ENCODE data around the gene LAIR1. TPM values are rescaled to one million over a fixed set of nuclear protein-coding genes. Genes with fewer than 3 reads are reported as not detected.
"Not testable (repeated sequence)": the region's sequence is repeated elsewhere in the genome, so short reads cannot be mapped to it uniquely, and the experiment has no call there.

Gene LAIR1
- total RNA-seq, 1 donor from 2014 or later, result not detected

GRCh38 chr19:54322934-54323333 lies 41.8 kb downstream of the LAIR1 start:
- not testable (repeated sequence) for H3K4me3 Mint-ChIP-seq (ENCODE audit: unreplicated experiment); DNase-seq (ENCODE audit: extremely low spot score, unreplicated experiment); H3K4me1 Mint-ChIP-seq (ENCODE audit: unreplicated experiment); H3K36me3 Mint-ChIP-seq (ENCODE audit: unreplicated experiment); H3K27me3 Mint-ChIP-seq (ENCODE audit: unreplicated experiment); H3K27ac Mint-ChIP-seq (ENCODE audit: unreplicated experiment)
- H3K9me3 Mint-ChIP-seq (ENCODE audit: unreplicated experiment), result peaks cover 13% of the 10 kb centered on the region
- TF ChIP-seq CTCF (IDR thresholded peaks at IDR 0.05), result peak; percentile 7

GRCh38 chr19:54322295-54322694 lies 42.4 kb downstream of the LAIR1 start:
- not testable (repeated sequence) for H3K27ac Mint-ChIP-seq (ENCODE audit: unreplicated experiment); DNase-seq (ENCODE audit: extremely low spot score, unreplicated experiment); H3K36me3 Mint-ChIP-seq (ENCODE audit: unreplicated experiment); H3K4me1 Mint-ChIP-seq (ENCODE audit: unreplicated experiment); H3K27me3 Mint-ChIP-seq (ENCODE audit: unreplicated experiment); H3K4me3 Mint-ChIP-seq (ENCODE audit: unreplicated experiment)
- H3K9me3 Mint-ChIP-seq (ENCODE audit: unreplicated experiment), result peaks cover 13% of the 10 kb centered on the region

- no peaks in the 10 kb centered on the region for H3K27me3 Mint-ChIP-seq (ENCODE audit: unreplicated experiment)
- H3K27ac Mint-ChIP-seq (ENCODE audit: unreplicated experiment), result no peak overlapping the region
- TF ChIP-seq CTCF (IDR thresholded peaks at IDR 0.05), result no peak
- no peak for DNase-seq (ENCODE audit: extremely low spot score, unreplicated experiment)
- no peaks in the 10 kb centered on the region for H3K36me3 Mint-ChIP-seq (ENCODE audit: unreplicated experiment)
- no peak overlapping the region for H3K4me3 Mint-ChIP-seq (ENCODE audit: unreplicated experiment)
- peaks cover 13% of the 10 kb centered on the region for H3K9me3 Mint-ChIP-seq (ENCODE audit: unreplicated experiment)
- H3K4me1 Mint-ChIP-seq (ENCODE audit: unreplicated experiment), result no peaks in the 10 kb centered on the region
These were observed 44.6 kb downstream of the LAIR1 start for GRCh38 chr19:54319892-54320670.

GRCh38 chr19:54319049-54319448 lies 45.7 kb downstream of the LAIR1 start:
- no peak for TF ChIP-seq CTCF (IDR thresholded peaks at IDR 0.05)
- Mint-ChIP-seq H3K36me3 (ENCODE audit: unreplicated experiment) (no peaks in the 10 kb centered on the region), H3K27me3 (ENCODE audit: unreplicated experiment) (no peaks in the 10 kb centered on the region), H3K27ac (ENCODE audit: unreplicated experiment) (no peak overlapping the region), H3K4me3 (ENCODE audit: unreplicated experiment) (no peak overlapping the region), H3K9me3 (ENCODE audit: unreplicated experiment) (peaks cover 13% of the 10 kb centered on the region), H3K4me1 (ENCODE audit: unreplicated experiment) (no peaks in the 10 kb centered on the region)
- no peak for DNase-seq (ENCODE audit: extremely low spot score, unreplicated experiment)

- Mint-ChIP-seq H3K27ac (ENCODE audit: unreplicated experiment) (no peak overlapping the region), H3K9me3 (ENCODE audit: unreplicated experiment) (peaks cover 13% of the 10 kb centered on the region), H3K27me3 (ENCODE audit: unreplicated experiment) (no peaks in the 10 kb centered on the region), H3K36me3 (ENCODE audit: unreplicated experiment) (no peaks in the 10 kb centered on the region), H3K4me3 (ENCODE audit: unreplicated experiment) (no peak overlapping the region), H3K4me1 (ENCODE audit: unreplicated experiment) (no peaks in the 10 kb centered on the region)
- no peak for DNase-seq (ENCODE audit: extremely low spot score, unreplicated experiment)
- no peak for TF ChIP-seq CTCF (IDR thresholded peaks at IDR 0.05)
These were observed 46.8 kb downstream of the LAIR1 start for GRCh38 chr19:54317965-54318240.

Data from osteocyte (in vitro differentiated cells).